PFSK-1 (cell line): ENCODE measurements around the gene RPS6KA5.

Experiments
- FOXP2 ChIP-seq: optimal IDR thresholded peaks from 2 replicates; pipeline ENCODE3; 2011; ENCODE audit warnings: borderline replicate concordance, control low read depth, inconsistent platforms; ENCODE audit not compliant: insufficient read depth; ENCODE audit errors: extremely low read length, extremely low read depth
- POLR2AphosphoS5 ChIP-seq: IDR thresholded peaks from 2 replicates; pipeline ENCODE4 v1.6.1; 2012; ENCODE audit warnings: low read depth, mild to moderate bottlenecking, control low read depth, low read length, moderate library complexity
- SIN3A ChIP-seq: IDR thresholded peaks from 2 replicates; pipeline ENCODE4 v1.6.1; 2012; ENCODE audit warnings: mild to moderate bottlenecking, low read length, moderate library complexity, borderline replicate concordance; ENCODE audit not compliant: insufficient read depth
- TAF1 ChIP-seq: IDR thresholded peaks from 2 replicates; pipeline ENCODE4 v1.6.1; 2012; ENCODE audit warnings: low read length, control low read depth, borderline replicate concordance; ENCODE audit not compliant: insufficient read depth
- TF ChIP-seq, protein P1 (sequence below), 2 experiments: IDR thresholded peaks; 2 replicates each; pipeline versions ENCODE4 v1.6.1 to v1.8.0; 2011 to 2012; ENCODE audit warnings: low read depth in 2 of 2, low read length in 2 of 2, control low read depth in 1 of 2, inconsistent platforms in 1 of 2, mild to moderate bottlenecking in 1 of 2, moderate library complexity in 1 of 2; ENCODE audit not compliant: insufficient read depth in 1 of 2

RPS6KA5 gene

DNA sequence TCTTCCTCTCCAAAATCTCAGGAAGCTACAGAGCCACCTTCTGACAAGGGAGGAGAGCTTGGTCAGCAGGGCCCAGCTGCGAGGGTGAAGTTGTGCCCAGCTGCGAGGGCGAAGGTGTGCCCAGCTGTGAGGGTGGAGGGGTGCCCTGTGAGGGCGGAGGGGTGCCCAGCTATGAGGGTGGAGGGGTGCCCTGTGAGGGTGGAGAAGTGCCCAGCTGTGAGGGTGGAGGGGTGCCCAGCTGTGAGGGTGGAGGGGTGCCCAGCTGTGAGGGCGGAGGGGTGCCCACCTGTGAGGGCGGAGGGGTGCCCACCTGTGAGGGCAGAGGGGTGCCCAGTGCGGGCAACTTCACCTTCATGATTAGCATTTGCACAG, 223.8 kb downstream of the RPS6KA5 start:
- no peak for TF ChIP-seq SIN3A
- TF ChIP-seq TAF1, result no peak
- TF ChIP-seq POLR2AphosphoS5, result no peak
- no peak for TF ChIP-seq FOXP2
- TF ChIP-seq, protein P1, sequence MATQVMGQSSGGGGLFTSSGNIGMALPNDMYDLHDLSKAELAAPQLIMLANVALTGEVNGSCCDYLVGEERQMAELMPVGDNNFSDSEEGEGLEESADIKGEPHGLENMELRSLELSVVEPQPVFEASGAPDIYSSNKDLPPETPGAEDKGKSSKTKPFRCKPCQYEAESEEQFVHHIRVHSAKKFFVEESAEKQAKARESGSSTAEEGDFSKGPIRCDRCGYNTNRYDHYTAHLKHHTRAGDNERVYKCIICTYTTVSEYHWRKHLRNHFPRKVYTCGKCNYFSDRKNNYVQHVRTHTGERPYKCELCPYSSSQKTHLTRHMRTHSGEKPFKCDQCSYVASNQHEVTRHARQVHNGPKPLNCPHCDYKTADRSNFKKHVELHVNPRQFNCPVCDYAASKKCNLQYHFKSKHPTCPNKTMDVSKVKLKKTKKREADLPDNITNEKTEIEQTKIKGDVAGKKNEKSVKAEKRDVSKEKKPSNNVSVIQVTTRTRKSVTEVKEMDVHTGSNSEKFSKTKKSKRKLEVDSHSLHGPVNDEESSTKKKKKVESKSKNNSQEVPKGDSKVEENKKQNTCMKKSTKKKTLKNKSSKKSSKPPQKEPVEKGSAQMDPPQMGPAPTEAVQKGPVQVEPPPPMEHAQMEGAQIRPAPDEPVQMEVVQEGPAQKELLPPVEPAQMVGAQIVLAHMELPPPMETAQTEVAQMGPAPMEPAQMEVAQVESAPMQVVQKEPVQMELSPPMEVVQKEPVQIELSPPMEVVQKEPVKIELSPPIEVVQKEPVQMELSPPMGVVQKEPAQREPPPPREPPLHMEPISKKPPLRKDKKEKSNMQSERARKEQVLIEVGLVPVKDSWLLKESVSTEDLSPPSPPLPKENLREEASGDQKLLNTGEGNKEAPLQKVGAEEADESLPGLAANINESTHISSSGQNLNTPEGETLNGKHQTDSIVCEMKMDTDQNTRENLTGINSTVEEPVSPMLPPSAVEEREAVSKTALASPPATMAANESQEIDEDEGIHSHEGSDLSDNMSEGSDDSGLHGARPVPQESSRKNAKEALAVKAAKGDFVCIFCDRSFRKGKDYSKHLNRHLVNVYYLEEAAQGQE (IDR thresholded peaks at IDR 0.05; ENCODE audit: insufficient read depth in 1 of 2, low read depth in 2 of 2, low read length in 2 of 2), result no peak

DNA sequence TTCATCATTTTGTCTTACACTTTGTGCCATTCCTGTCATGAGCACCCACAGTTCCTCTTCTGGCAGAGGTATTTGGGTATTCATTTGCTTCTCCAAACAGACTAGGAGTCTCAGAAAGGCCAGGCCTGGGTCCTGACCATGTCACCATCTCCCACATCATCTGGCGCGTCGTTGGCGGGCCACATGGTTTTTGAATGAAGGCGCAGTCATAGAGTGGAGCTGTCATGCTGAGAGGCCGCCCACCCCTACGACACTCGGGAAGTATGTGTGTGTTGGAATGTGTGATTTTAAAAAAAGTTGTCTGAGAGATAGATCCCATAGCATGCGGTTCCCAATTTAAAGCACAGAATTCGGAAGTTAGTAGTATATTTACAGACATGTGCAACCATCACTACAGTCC, 228.6 kb downstream of the RPS6KA5 start:
- no peak for TF ChIP-seq POLR2AphosphoS5

DNA sequence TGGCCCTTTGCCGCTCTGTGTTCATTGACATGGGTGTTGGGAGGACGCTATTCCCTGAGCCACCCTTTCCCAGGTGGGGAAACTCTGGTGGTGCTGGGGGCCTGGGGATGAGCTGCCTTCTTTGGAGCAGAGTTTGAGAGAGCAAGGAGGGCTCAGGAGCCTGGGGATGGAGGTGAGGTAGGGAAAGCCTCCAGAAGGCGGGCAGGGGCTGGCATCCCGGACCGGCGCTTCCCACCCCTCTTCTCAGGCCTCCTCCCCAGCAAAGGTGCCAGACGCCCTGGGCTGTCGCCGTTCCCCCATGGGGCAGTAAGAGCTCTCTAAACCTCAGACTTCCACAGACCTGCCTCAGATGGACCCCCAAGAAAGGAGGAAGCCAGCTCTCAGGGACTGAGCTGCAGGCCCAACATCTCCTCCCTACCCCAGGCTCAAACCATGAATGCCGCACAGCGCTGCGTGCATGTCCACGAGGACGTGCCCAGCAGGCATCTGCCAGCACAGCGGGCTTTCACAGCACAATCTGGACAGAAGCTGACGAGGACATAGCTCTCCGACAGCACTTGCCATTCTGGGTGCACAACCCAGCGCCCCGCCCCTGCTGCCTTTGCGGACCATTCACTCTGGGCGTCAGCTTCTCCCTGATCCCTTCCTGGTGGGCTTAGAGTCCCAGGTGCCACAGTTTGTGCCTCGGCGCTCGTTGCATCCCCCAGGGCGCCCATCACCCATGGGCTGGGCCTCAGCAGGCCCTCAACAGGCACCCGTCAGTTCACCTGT, 229.3 kb downstream of the RPS6KA5 start:
- no peak for TF ChIP-seq POLR2AphosphoS5
- no peak for TF ChIP-seq TAF1
- no peak for TF ChIP-seq SIN3A
- TF ChIP-seq FOXP2, result no peak
- TF ChIP-seq, protein P1 (IDR thresholded peaks at IDR 0.05; ENCODE audit: insufficient read depth in 1 of 2, low read depth in 2 of 2, low read length in 2 of 2), result no peak

DNA sequence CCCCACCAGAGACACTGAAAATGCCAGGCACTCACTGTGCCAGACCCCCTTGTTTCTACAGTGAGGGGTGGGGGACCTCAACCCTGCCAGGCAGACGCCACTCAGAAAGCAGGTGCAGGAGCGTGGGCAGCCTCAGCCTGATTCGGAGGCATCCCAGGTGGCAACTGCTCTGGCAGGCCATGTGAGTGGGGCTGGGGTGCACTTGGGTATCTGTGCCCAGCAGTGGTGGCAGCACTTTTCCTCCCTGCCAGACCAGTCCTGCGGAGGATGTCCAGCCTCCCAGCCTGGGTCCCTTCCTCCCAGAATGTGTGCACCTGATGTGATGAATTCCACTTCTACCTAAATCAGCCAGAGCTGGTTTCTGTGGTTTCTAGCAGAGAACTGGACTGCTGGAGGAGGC, 230.8 kb downstream of the RPS6KA5 start:
- TF ChIP-seq SIN3A (no peak), POLR2AphosphoS5 (no peak), FOXP2 (no peak), TAF1 (no peak)
- TF ChIP-seq, protein P1 (IDR thresholded peaks at IDR 0.05; ENCODE audit: insufficient read depth in 1 of 2, low read depth in 2 of 2, low read length in 2 of 2), result no peak

DNA sequence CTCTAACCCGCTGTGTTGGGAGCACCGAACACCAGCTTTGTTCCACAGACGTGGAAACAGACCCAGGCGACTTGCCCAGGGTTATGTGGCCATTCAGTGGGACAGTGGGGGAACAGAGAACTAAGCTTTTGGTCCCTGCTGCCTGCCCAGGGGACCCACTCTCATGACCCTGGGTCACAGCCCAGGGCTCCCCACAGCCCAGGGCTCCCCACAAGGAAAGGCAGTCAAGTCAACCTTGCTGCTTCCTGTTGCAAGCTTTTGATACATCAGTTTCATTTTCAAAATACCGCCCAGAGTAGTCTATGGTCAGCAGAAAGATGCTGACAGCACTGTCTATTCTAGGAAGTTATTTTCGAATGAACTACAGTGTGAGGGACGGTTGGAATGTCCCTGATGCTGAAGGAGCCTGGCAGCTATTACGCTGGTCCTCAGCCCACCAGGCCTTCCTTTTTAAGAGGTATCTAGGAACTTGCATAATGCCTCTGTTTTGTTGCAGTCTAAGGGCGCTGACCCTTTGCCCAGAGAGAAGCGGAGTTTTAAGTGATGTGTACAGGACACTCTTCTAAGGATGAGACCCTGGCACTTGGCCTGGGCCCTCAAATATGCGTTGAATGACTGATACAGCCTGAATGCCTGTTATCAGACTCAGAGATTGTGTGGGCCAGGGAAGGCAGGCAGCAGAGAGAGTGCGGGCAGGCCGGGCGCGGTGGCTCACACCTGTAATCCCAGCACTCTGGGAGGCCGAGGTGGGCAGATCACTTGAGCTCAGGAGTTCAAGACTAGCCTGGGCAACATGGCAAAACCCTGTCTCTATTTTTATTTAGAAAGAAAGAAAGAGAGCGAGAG, 231.6 kb downstream of the RPS6KA5 start:
- TF ChIP-seq TAF1 (no peak), POLR2AphosphoS5 (no peak), SIN3A (no peak), FOXP2 (no peak)
- TF ChIP-seq, protein P1 (IDR thresholded peaks at IDR 0.05; ENCODE audit: insufficient read depth in 1 of 2, low read depth in 2 of 2, low read length in 2 of 2), result no peak
